ENCODE measurements around the gene ZMYND8. TPM values are rescaled to one million over a fixed set of nuclear protein-coding genes. Genes with fewer than 3 reads are reported as not detected.
"Not testable (repeated sequence)": the region's sequence is repeated elsewhere in the genome, so short reads cannot be mapped to it uniquely, and the experiment has no call there.

ZMYND8 gene
- total RNA-seq, 3 donors from 2014 or later: 62.1 to 64.9 (median 62.1) TPM

DNA sequence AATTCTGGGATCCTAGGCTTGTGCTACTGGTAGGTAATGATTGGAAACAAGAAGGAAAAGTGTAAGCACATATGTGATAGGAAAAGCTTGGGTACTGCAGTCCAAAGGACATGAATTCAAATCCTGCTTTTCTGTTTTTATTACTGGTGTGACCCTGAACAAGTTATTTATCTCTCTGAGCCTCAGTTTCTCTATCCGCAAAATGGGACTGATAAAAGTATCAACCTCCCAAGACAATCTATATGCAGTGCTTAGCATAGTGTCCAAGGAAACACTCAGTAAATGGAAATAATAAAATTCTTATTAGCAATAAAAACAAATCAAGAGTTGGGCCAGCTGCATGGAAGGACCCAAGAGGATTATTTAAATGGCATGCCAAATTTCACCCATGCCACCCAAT lies 108.5 kb downstream of the ZMYND8 start:
- ATAC-seq: no peak
- DNase-seq: no peak
- H3K4me1 ChIP-seq (ENCODE audit: low read depth): peaks cover 2% of the 10 kb centered on the region
- H3K9me3 ChIP-seq: no peaks in the 10 kb centered on the region
- intact Hi-C loops (cut with DNase I, micrococcal nuclease): no loop called here
- no peaks in the 10 kb centered on the region for H3K36me3 ChIP-seq (ENCODE audit: low read depth)
- no peak overlapping the region for H3K4me3 ChIP-seq
- TF ChIP-seq, protein P1, sequence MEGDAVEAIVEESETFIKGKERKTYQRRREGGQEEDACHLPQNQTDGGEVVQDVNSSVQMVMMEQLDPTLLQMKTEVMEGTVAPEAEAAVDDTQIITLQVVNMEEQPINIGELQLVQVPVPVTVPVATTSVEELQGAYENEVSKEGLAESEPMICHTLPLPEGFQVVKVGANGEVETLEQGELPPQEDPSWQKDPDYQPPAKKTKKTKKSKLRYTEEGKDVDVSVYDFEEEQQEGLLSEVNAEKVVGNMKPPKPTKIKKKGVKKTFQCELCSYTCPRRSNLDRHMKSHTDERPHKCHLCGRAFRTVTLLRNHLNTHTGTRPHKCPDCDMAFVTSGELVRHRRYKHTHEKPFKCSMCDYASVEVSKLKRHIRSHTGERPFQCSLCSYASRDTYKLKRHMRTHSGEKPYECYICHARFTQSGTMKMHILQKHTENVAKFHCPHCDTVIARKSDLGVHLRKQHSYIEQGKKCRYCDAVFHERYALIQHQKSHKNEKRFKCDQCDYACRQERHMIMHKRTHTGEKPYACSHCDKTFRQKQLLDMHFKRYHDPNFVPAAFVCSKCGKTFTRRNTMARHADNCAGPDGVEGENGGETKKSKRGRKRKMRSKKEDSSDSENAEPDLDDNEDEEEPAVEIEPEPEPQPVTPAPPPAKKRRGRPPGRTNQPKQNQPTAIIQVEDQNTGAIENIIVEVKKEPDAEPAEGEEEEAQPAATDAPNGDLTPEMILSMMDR (IDR thresholded peaks at IDR 0.05): no peak

DNA sequence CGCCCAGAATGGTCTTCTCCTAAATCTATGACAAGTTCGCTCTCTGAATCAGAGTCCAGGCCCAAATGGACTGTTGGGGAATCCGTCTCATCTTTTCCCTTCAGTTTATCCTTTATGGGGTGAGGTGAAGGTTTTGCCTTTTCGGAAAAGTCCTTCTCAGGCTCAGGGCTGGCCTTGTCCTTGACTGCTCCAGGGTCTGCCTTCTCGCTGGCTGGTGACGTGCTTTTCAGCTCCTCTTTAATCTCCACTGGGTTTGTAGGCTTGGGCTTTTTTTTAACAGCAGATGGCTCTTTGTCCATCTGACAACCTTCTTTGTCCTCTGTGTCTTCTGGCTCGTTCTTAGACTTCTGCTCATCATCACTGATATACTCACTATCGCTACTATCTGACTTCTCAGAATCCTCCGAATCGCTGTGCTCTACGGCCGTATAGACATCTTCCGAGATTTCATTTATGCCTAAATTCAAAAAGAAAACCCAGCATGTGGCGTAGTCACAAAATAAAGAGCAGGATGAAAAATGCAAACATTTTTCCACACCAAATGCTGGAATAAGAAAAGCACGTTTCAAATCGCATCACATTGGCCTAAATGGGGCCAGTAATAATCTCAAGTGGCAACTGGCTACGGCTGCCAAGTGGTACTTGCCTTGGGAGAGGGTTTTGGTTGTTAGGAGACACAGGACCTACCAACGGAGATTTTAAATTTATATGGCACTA lies 110.3 kb downstream of the ZMYND8 start:
- TF ChIP-seq, protein P1 (IDR thresholded peaks at IDR 0.05): no peak
- intact Hi-C loops (cut with DNase I, micrococcal nuclease): no loop called here
- Histone ChIP-seq H3K36me3 (ENCODE audit: low read depth) (no peaks in the 10 kb centered on the region), H3K4me1 (ENCODE audit: low read depth) (peaks cover 3% of the 10 kb centered on the region), H3K4me3 (no peak overlapping the region), H3K9me3 (no peaks in the 10 kb centered on the region)
- no peak for ATAC-seq
- DNase-seq: no peak

DNA sequence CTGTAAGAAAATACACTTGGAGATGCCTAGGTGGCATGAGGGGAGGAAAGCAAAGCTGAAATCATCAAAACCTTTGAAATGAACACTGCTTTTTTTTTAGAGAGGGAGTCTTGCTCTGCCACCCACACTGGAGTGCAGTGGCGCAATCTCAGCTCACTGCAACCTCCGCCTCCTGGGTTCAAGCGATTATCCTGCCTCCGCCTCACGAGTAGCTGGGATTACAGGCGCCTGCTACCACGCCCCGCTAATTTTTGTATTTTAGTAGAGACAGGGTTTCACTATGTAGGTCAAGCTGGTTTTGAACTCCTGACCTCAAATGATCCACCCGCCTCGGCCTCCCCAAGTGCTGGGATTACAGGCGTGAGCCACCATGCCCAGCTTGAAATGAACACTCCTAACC lies 111.3 kb downstream of the ZMYND8 start:
- H3K4me3 ChIP-seq; H3K36me3 ChIP-seq (ENCODE audit: low read depth); DNase-seq; intact Hi-C loops (cut with DNase I, micrococcal nuclease); H3K4me1 ChIP-seq (ENCODE audit: low read depth); ATAC-seq; H3K9me3 ChIP-seq: not testable (repeated sequence)

DNA sequence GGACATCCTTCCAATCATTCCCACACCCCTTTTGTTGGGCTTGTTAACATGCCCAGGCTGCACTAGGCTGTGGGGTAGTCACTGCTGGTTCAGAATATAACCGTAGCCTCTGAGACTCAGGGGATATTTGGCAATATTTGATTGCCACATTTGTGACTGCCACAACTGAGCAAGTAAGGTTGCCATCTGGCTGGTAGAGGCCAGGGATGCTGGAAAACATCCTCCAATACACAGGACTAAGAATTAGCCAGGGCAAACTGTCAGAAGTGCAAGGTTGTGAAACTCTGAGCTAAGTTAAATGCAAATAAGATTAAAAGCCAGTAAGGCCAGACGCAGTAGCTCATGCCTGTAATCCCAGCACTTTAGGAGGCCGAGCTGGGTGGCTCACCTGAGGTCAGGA lies 112.0 kb downstream of the ZMYND8 start:
- no peak overlapping the region for H3K4me3 ChIP-seq
- ATAC-seq: no peak
- H3K9me3 ChIP-seq: no peaks in the 10 kb centered on the region
- TF ChIP-seq, protein P1 (IDR thresholded peaks at IDR 0.05): no peak
- DNase-seq: no peak
- no peaks in the 10 kb centered on the region for H3K36me3 ChIP-seq (ENCODE audit: low read depth)
- intact Hi-C loops (cut with DNase I, micrococcal nuclease): no loop called here
- H3K4me1 ChIP-seq (ENCODE audit: low read depth): peaks cover 3% of the 10 kb centered on the region

DNA sequence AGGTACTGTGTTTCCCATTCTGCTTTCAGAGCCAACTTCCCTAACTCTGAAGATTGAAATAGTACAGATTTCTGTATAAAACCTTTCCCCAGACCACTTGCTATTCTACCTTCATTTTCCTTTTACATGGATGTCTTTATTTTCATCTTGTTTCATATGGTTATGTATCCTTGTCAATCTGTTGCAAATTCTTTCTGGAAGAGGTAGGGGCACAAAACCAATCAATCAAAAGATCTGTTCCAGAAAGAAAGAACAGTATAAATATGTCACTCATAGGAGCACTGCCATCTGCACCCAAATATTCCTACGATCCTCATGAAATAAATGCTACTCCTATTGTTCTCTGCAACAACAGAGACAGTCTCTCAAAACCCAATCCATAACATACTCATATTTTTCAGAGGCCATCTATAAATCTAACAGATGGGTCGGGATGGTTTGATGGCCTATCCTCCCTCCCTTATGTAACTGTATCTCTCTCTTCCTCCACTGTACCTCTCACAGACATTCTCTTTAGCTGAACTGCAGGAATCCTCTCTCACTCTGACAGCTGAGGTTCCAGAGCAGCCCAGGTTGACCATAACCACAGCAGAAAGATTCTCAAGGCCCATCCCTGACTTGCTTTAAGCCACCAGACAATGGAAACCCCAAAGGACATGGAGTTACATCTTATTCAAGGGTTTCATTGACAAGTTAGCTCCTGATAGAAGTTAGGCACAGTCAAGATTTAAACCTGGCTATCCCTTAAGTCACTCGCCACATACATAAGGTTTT lies 112.8 kb downstream of the ZMYND8 start:
- no peaks in the 10 kb centered on the region for H3K36me3 ChIP-seq (ENCODE audit: low read depth)

DNA sequence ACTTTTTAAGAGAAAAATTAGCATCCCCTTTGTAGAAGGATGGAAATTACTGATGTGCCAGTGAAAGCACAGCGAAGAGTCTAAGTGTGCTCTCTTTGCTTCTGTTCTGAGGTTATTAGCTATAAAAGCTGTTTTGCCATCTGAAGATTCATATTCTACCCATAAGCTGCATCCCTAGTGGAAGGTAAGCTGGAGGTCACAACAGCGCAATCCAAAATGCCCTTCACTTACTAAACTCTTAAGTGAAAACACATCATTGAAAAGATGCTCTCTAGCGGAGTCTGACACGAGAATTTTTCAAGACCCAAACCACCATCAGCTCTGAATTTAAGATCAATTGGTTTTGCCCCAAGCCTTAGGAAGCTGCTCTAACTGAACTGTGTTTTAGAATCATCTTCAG lies 113.5 kb downstream of the ZMYND8 start:
- Histone ChIP-seq H3K4me1 (ENCODE audit: low read depth) (peaks cover 3% of the 10 kb centered on the region), H3K36me3 (ENCODE audit: low read depth) (no peaks in the 10 kb centered on the region), H3K9me3 (no peaks in the 10 kb centered on the region), H3K4me3 (no peak overlapping the region)
- TF ChIP-seq, protein P1 (IDR thresholded peaks at IDR 0.05): no peak
- DNase-seq (no peak), ATAC-seq (no peak)
- intact Hi-C loops (cut with DNase I, micrococcal nuclease): no loop called here

More for the DNA sequence above, 112.8 kb downstream of the ZMYND8 start:
- intact Hi-C loops (cut with DNase I, micrococcal nuclease): no loop called here
- Histone ChIP-seq H3K4me1 (ENCODE audit: low read depth) (peaks cover 3% of the 10 kb centered on the region), H3K9me3 (no peaks in the 10 kb centered on the region), H3K4me3 (no peak overlapping the region)
- TF ChIP-seq, protein P1 (IDR thresholded peaks at IDR 0.05): no peak
- no peak for ATAC-seq
- no peak for DNase-seq
